ENCODE measurements around the gene MAGI2. TPM values are rescaled to one million over a fixed set of nuclear protein-coding genes. Genes with fewer than 3 reads are reported as not detected.
A peak's percentile ranks its signal among the peaks of the same experiment; 100 is the strongest.

MAGI2 gene
- total and polyA plus RNA-seq, 2 donors from 2014 or later, result 4.4 to 9.0 TPM

- DNase-seq (no peak), FAIRE-seq (no peak)
- no peaks in the 10 kb centered on the region for H3K9me3 ChIP-seq (ENCODE audit: control insufficient read depth in 2 of 3, insufficient read depth in 1 of 3, low read length in 3 of 3)
- H3K4me3 ChIP-seq (ENCODE audit: low read length in 3 of 3), result no peak overlapping the region
- no peaks in the 10 kb centered on the region for H3K36me3 ChIP-seq (ENCODE audit: control insufficient read depth in 2 of 3, insufficient read depth in 3 of 3, low read length in 3 of 3)
- H3K27me3 ChIP-seq (ENCODE audit: control insufficient read depth, insufficient read depth, low read length), result no peaks in the 10 kb centered on the region
- H3K27ac ChIP-seq (ENCODE audit: low read depth in 2 of 2, low read length in 2 of 2), result no peak overlapping the region
- no peak for TF ChIP-seq CTCF (IDR thresholded peaks at IDR 0.05; ENCODE audit: borderline replicate concordance, extremely low read depth, insufficient read depth)
- H3K4me1 ChIP-seq (ENCODE audit: control insufficient read depth in 2 of 3, insufficient read depth in 2 of 3, low read depth in 1 of 3, low read length in 3 of 3), result no peaks in the 10 kb centered on the region
- no peak overlapping the region for H3K9ac ChIP-seq (ENCODE audit: low read length in 3 of 3)
- intact Hi-C loops (cut with DNase I), result no loop called here
These were observed 818.3 kb downstream of the MAGI2 start for GRCh38 chr7:78635026-78635793.

- DNase-seq (no peak), FAIRE-seq (no peak)
- Histone ChIP-seq H3K36me3 (ENCODE audit: control insufficient read depth in 2 of 3, insufficient read depth in 3 of 3, low read length in 3 of 3) (no peaks in the 10 kb centered on the region), H3K27me3 (ENCODE audit: control insufficient read depth, insufficient read depth, low read length) (no peaks in the 10 kb centered on the region), H3K4me3 (ENCODE audit: low read length in 3 of 3) (no peak overlapping the region), H3K4me1 (ENCODE audit: control insufficient read depth in 2 of 3, insufficient read depth in 2 of 3, low read depth in 1 of 3, low read length in 3 of 3) (no peaks in the 10 kb centered on the region), H3K9ac (ENCODE audit: low read length in 3 of 3) (no peak overlapping the region), H3K9me3 (ENCODE audit: control insufficient read depth in 2 of 3, insufficient read depth in 1 of 3, low read length in 3 of 3) (no peaks in the 10 kb centered on the region), H3K27ac (ENCODE audit: low read depth in 2 of 2, low read length in 2 of 2) (no peak overlapping the region)
- intact Hi-C loops (cut with DNase I), result no loop called here
- TF ChIP-seq CTCF (IDR thresholded peaks at IDR 0.05; ENCODE audit: borderline replicate concordance, extremely low read depth, insufficient read depth), result no peak
These were observed 819.4 kb downstream of the MAGI2 start for GRCh38 chr7:78634093-78634492.

- no peak overlapping the region for H3K27ac ChIP-seq (ENCODE audit: low read depth in 2 of 2, low read length in 2 of 2)
- DNase-seq (peak in 3 of 5 donors; percentile 16 to 68 (median 54)), FAIRE-seq (no peak)
- intact Hi-C loops (cut with DNase I), result no loop called here
- no peaks in the 10 kb centered on the region for H3K9me3 ChIP-seq (ENCODE audit: control insufficient read depth in 2 of 3, insufficient read depth in 1 of 3, low read length in 3 of 3)
- TF ChIP-seq CTCF (IDR thresholded peaks at IDR 0.05; ENCODE audit: borderline replicate concordance, extremely low read depth, insufficient read depth), result no peak
- H3K36me3 ChIP-seq (ENCODE audit: control insufficient read depth in 2 of 3, insufficient read depth in 3 of 3, low read length in 3 of 3), result no peaks in the 10 kb centered on the region
- H3K27me3 ChIP-seq (ENCODE audit: control insufficient read depth, insufficient read depth, low read length), result no peaks in the 10 kb centered on the region
- H3K4me1 ChIP-seq (ENCODE audit: control insufficient read depth in 2 of 3, insufficient read depth in 2 of 3, low read depth in 1 of 3, low read length in 3 of 3), result no peaks in the 10 kb centered on the region
- H3K4me3 ChIP-seq (ENCODE audit: low read length in 3 of 3), result no peak overlapping the region
- no peak overlapping the region for H3K9ac ChIP-seq (ENCODE audit: low read length in 3 of 3)
These were observed 832.5 kb downstream of the MAGI2 start for GRCh38 chr7:78620920-78621319.
